ENCODE data around the gene ANKRD33B. TPM values are rescaled to one million over a fixed set of nuclear protein-coding genes. Genes with fewer than 3 reads are reported as not detected.
"Not testable (repeated sequence)": the region's sequence is repeated elsewhere in the genome, so short reads cannot be mapped to it uniquely, and the experiment has no call there.

The ANKRD33B gene
- total RNA-seq, 1 donor from 2014 or later = 13.3 TPM

- intact Hi-C loops (cut with micrococcal nuclease) = no loop called here
Measured at GRCh38 chr5:10536931-10537579, 26.8 kb upstream of the ANKRD33B start.

- intact Hi-C loops (cut with micrococcal nuclease) = no loop called here
Measured at GRCh38 chr5:10537624-10538023, 26.2 kb upstream of the ANKRD33B start.

GRCh38 chr5:10538103-10538788, 25.6 kb upstream of the ANKRD33B start:
- intact Hi-C loops (cut with micrococcal nuclease) = no loop called here

- intact Hi-C loops (cut with micrococcal nuclease) = no loop called here
Measured at GRCh38 chr5:10538789-10539686, 24.8 kb upstream of the ANKRD33B start.

- intact Hi-C loops (cut with micrococcal nuclease) = no loop called here
Measured at GRCh38 chr5:10539687-10539998, 24.2 kb upstream of the ANKRD33B start.

GRCh38 chr5:10540036-10540544, 23.8 kb upstream of the ANKRD33B start:
- intact Hi-C loops (cut with micrococcal nuclease) = no loop called here

GRCh38 chr5:10540951-10541646, 22.8 kb upstream of the ANKRD33B start:
- intact Hi-C loops (cut with micrococcal nuclease) = no loop called here

- intact Hi-C loops (cut with micrococcal nuclease) = no loop called here
Measured at GRCh38 chr5:10542055-10542550, 21.8 kb upstream of the ANKRD33B start.

GRCh38 chr5:10543585-10544040, 20.3 kb upstream of the ANKRD33B start:
- intact Hi-C loops (cut with micrococcal nuclease) = no loop called here

- intact Hi-C loops (cut with micrococcal nuclease) = no loop called here
Measured at GRCh38 chr5:10545084-10545483, 18.8 kb upstream of the ANKRD33B start.

- intact Hi-C loops (cut with micrococcal nuclease) = no loop called here
Measured at GRCh38 chr5:10546186-10546585, 17.7 kb upstream of the ANKRD33B start.

- intact Hi-C loops (cut with micrococcal nuclease) = no loop called here
Measured at GRCh38 chr5:10548418-10549122, 15.3 kb upstream of the ANKRD33B start.

GRCh38 chr5:10549123-10549514, 14.8 kb upstream of the ANKRD33B start:
- intact Hi-C loops (cut with micrococcal nuclease) = not testable (repeated sequence)

- intact Hi-C loops (cut with micrococcal nuclease) = no loop called here
Measured at GRCh38 chr5:10550222-10550995, 13.5 kb upstream of the ANKRD33B start.

- intact Hi-C loops (cut with micrococcal nuclease) = no loop called here
Measured at GRCh38 chr5:10551782-10552138, 12.1 kb upstream of the ANKRD33B start.

GRCh38 chr5:10552183-10553143, 11.4 kb upstream of the ANKRD33B start:
- intact Hi-C loops (cut with micrococcal nuclease) = no loop called here

GRCh38 chr5:10553476-10553875, 10.4 kb upstream of the ANKRD33B start:
- intact Hi-C loops (cut with micrococcal nuclease) = no loop called here

GRCh38 chr5:10555277-10555684, 8.6 kb upstream of the ANKRD33B start:
- intact Hi-C loops (cut with micrococcal nuclease) = no loop called here
